HG03039 (cell line): ENCODE measurements around the gene PCSK2.

Experiments used
- ATAC-seq: cut with Tn5 transposase; IDR thresholded peaks from one replicate; pipeline ENCODE4 v1.9.1; 2021; ENCODE audit warnings: mild to moderate bottlenecking, moderate library complexity; ENCODE audit not compliant: unreplicated experiment

Gene PCSK2

DNA sequence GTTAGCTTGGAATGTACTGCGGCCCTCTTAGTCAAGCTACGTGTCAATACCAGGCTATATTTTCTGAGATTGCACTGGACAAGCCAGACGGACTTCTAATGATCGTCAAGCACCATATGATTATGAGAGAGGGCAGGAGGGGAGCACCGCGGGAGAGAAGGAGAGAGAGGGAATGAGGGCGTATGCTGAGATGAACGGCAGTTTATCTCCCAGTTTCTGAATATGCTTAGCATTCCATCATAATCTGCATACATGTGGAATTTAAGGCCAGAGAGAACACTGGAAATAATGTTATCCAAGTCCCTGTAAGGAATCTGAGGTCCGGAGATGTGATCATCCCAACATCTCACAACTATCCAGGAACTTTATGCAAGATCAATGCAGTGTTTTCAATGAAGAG is 244.1 kb downstream of the PCSK2 start:
- no peak for ATAC-seq

DNA sequence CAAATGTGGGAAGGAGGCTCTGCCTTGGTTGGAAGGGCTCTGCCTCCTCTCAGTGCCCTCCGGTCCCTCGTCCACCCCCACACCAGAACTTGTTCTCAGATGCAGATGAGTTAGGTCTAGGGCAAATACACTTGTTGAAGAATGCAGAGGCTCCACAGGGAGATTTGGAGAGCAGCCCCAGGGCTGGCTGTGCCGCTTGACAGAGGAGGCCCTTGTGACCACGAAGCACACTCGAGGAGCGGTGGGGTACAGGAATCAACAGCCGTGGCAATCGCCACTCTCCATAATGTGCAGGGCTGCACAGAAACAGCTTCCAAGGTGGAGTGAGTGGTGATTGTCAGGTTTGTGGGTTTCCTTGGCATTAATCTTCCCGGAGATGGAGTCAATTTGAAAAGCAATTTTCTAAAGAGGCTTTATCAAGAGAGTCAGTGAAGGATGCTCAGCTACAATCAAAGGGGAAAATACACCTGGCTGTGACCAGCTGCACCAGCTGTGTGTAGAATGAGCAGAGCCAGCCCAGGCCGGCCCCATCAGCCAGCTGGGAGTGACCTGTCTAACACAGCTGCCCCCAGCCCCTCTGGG is 244.9 kb downstream of the PCSK2 start:
- ATAC-seq, result no peak

DNA sequence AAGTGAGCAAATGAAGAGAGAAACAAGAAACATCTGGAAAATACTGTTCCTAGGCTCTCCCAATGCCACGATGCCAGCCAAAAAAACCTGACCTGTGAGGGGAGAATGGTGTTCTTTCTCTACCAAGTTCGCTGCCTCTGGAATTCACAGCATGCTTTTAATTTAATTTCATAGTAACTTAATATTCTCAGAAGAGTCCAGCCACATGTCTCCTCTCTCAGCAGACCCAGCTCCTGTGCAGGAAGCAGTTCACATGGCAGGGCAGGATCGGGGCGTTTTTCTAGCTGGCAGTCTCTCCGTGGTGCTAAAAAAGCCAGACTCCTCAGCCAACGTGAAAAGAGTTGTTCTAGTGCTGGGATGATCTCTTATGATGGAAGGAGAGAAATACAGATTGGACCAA is 246.8 kb downstream of the PCSK2 start:
- no peak for ATAC-seq

DNA sequence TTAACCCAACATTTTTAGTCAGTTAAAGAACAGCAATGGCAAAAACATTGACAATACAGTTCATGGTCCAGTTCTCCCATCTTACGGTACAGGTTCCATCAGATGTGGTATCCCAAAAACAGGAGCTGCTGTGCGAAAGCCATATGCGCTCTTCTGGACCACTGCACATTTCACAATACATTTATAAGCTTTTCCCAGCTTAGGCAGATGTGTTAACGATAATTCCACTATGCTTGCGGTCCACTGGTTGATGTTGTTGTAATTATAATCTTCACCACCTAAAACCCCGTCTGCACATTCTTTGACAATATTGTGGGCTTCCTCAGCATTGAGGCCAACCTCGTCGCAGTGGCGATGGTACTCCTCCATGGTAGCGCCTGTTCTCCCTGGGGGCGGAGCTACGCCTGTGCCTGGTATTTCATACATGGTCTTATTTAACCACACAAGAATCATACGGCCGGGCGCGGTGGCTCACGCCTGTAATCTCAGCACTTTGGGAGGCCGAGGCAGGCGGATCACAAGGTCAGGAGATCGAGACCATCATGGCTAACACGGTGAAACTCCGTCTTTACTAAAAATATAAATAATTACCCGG is 252.3 kb downstream of the PCSK2 start:
- no peak for ATAC-seq

DNA sequence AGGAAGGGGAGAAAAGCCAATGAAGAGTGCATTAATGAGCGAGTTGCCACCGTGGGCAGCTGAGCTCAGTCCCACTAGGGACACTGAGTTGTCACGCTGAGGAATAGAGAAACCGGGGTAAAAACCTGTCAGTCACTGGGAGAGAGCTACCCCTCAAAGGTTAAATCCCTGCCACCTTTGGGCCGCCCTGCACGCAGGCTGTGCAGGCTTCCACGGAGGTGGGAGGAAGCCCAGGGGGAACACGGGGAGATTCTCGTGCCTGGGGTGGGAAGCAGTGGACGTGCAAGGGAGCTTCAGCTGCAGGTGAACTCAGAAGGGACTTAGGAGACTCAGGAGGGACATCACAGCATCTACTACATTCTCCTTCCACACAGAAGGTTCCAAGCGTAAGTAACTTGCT is 253.9 kb downstream of the PCSK2 start:
- no peak for ATAC-seq

DNA sequence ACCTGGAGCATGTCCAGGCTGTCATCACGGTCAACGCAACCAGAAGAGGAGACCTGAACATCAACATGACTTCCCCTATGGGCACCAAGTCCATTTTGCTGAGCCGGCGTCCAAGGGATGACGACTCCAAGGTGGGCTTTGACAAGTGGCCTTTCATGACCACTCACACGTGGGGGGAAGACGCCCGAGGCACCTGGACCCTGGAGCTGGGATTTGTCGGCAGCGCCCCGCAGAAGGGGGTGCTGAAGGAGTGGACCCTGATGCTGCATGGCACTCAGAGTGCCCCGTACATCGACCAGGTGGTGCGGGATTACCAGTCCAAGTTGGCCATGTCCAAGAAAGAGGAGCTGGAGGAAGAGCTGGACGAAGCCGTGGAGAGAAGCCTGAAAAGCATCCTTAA is 254.8 kb downstream of the PCSK2 start:
- ATAC-seq, result no peak

DNA sequence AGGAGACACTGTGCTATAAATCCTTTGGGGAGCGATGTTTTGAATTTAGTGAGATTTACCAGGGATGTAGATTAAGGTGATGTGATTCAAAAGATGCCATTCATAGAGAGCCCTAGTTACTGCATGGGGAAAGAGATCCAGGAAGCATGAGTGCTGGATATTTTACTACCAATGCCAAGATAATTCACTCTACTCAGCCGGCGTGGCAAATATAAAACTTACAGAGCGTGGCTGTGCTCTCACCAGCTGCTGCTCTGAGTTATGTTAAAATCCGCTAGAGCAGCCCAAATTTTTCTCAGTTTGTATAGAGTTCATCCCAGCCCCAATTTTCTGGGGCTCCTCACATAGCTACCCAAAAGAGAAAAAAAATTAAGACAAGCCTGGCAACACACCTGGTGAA is 255.7 kb downstream of the PCSK2 start:
- ATAC-seq, result no peak

DNA sequence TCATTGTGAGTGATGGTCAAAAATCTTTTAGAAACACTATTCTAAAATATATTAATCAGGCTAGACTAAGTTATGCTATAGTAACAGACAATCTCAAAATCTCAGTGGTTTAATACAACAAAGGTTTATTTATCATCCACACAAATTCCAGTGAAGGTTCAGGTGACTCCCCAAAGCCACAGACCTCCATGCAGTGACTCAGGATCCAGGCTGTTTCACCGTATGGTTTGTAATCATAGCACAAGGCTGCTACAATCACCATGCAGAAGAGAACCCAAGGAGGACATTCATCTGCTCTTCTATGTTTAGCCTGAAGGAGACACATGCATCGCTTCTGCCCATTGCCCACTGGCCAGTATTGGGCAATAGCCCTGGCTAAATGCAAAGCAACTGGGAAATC is 258.2 kb downstream of the PCSK2 start:
- no peak for ATAC-seq

DNA sequence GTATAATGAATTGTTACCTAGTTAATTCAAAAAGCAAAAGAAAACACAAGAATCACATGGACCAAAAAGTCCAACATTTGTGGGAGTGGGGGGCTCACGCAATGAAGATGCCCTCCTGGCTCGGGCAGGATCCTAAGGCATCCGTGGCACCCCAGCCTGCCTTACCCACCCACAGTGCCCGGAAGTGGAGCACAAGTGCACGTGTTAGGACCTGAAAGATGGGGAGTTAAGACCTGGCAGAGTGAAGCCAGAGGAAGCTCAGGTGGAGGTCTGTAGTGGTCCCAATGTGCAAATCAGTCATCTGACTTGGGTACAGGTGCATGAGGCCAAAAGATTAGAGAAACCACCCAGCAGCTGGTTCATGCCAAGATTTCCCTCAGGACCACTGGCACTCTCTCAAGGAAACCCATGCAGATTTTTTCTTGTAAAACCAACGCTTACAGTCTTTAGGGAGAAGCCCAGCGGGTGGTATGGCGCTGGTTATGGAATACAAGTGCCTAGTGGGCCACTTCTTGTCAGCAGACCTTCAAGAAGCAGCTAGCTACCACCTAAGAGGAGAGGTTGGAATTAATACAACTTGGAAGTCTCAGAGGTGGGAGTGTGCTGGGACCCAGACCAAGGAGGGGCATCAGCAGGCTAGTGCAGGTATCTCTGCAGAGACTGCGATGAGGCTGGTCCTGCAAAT is 262.2 kb downstream of the PCSK2 start:
- no peak for ATAC-seq

DNA sequence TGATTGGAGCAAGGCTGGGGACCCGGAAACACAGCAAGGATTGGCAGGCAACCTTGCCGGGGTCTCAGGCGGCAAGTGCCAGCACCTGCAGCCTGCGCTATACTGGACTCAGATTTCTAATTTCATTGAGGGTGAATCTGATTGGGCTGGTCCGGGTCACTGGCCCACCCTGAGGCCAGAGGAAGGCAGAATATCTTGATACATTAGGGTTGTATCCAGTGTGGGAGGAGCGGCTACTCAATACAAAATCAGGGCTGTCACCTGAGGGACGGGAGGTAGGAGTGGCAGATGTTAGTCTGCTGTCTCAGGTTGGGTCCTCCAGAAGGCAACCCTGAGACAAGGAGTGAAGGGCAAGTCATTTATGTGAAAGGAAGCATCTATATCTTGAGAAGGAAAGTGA is 263.7 kb downstream of the PCSK2 start:
- no peak for ATAC-seq

DNA sequence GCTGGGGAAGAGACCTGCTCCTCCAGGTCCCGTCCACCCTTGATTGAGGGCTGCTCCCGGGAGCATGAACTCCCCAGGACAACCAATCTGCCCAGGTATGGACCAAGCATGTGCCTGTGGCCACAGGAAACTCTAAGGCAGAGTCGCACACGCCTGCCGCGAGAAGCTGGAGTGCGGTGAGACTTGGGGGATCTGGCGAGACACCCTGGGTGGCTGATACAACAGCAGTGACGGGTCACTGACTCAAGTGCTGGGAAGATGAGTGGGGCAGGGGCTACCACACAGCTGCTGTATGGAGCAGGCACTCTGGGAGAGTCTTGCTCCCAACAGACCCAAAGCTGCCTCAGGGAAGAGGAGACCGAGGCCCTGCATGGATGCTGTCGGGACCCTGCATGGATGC is 264.2 kb downstream of the PCSK2 start:
- no peak for ATAC-seq

DNA sequence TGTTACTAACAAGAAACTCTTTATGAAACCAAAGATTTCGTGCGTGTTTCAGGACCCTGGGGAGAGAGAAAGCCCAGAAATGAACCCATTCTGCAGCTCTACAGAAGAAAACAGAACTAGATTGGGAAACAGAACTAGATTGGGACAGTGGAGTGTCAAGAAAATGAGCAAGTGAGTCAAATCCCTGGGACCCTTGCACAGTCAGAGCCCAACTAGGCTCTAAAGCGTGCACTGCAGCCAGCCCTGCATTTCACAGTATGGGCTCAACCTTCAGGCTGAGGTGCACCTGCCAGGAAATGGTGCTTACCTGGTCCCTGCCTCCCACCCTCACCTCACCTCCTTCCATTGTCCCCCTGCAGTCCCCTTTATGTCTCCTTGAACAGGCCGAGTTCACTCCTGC is 264.6 kb downstream of the PCSK2 start:
- ATAC-seq, result no peak

DNA sequence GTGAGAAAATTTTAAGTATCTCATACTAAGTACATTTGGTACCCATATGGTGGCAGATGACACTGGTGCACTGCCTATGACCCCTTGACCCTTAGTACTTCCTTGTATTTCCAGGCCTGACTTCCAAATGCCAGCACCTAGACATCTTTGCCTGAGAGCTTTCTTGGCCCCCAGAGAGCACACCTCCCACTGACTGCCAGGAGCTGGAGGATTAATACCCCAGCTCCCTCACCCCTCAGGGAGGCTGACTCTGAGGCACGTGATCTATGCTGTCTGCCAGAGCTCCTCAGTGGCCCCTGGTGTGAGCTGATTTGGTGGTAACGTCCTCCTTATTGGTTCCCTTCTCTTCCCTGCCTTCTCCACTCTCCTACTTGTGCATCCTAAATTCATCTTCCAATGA is 266.3 kb downstream of the PCSK2 start:
- no peak for ATAC-seq

DNA sequence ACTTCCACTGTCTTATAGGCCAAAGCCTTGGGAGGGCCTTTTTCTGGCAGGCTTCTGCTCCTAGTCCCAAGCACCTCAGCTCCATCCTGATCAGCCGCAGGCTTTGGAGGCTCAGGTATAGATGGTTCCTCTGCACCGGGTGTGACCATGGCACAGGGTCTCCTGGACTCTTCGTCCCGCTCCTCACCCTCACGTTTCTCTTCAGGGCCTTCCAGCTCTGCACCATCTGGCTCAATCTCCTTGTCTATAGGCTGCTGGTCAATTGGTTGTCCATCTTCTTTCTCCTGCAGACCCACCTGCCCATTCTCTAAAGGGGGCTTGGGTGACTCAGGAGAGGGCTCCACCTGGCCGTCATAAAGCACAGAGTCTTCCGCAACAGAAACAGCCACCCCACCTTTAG is 267.4 kb downstream of the PCSK2 start:
- ATAC-seq, result no peak

DNA sequence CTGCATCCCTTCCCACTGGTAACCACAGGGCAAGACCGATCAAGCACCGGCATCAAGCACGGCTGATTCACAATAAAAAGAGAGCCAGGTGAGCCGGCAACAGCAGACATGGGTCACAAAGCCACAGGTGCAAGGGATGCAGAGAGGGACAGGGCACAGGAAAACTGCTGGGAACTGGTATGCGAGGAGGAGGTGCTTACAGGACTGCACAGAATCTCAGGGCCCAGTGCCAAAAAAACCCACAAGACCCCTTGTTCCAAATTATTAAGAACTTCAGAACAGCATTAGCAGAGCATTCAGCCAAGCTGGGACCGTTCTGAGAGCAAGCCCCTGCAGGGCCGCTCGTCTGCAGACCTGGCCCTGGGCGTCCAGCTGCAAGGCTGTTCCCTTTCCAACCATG is 269.0 kb downstream of the PCSK2 start:
- no peak for ATAC-seq

DNA sequence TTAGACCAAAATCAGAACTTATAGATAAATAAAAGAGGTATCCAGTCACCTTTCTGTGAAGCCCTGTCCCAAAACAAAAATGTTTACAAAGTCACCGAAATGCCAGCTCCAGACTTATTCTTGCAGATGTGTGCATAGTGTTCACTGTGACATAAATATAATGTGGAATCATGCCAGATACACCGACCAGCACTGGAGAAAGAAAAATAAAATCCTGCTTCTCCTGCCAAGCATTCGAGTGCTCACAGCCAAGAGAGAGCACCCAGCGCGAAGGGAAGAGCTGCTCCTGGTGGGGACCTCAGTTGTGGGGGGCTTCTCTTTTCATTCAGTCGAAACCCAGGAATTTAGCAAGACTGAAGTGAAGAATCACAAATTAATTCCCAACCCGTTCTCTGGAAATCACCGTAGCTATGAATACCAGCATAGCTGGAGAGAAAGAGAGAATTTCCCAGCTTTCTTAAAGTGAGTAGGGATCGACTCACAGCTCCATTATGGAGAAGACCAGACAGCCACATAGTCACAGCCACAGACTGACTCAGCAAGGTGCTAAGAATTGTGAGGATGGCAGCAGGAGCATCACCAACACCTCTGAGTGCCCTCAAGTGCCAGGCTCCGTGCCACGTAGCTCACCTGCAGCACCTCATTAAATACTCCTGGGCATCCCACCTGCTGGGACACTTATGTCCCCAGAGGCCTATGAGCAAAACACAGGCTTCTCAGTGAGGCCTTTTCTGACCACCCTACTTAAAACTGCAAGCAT is 271.2 kb downstream of the PCSK2 start:
- no peak for ATAC-seq

DNA sequence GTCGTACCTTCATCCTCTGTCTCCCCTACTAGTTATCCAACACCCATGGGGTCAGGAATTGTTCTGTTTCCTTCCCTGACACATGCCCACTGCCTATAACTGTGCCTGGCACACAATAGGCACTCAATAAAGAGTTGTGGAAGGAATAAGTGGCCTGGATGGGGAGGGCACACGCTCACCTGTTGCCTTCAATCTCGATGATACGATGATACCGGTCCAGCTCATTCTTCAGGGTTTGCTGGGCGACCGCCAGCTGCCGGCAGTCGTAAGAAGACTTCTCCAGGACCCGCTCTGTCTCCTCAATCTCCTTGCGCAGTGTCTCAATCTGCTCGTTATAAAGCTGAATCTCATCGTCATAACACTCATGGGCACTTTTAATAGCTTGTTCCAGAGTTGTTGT is 271.8 kb downstream of the PCSK2 start:
- no peak for ATAC-seq

DNA sequence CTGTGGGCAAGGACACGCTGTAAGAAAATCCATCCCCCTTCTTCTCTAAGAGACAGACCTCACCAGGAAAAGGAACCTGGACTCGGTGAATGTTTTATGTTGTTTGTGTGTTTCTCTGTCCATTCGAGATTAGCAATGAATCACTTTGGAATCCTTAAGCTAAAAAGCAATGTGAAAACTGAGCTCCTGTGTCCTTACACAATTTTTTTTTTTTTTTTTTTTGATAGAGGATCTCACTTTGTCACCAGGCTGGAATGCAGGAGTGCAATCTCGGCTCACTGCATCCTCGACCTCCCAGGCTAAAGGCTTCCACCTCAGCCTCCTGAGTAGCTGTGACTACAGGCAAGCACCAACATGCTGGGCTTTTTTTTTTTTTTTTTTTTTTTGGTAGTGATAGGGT is 272.2 kb downstream of the PCSK2 start:
- ATAC-seq, result no peak

DNA sequence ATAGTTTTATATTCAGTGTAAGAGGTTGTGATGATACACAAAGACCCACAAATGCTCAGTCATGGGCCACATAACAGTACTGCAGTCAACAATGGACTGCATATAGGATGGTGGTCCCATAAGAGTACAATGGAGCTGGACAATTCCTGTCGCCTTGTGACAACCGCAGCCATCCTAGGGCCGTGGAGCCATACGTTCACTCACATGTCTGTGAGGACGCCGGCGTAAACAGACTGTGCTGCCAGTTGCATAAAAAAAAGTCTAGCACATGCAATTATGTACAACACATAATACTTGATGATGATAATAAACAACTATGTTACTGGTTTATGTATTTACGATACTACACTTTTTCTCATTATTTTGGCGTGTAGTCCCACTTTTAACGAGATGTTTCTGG is 273.4 kb downstream of the PCSK2 start:
- ATAC-seq, result no peak

DNA sequence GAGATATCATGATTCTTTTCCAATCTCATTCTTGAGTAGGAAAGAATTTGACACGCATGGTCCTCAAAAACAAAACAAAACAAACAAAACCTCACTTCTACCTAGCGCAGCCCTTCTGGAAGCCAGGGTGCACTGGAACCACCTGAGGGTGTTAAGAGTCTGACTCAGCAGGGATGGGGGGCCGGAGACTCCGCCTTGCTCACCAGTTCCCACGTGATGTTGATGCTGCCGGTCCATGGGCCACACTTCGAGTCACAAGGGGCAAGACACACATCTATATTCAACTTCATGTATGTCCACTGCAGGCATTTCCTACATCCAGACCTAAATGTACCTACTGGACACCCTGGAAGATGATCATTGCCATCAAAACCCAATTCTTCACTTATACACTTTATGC is 274.0 kb downstream of the PCSK2 start:
- ATAC-seq, result no peak

DNA sequence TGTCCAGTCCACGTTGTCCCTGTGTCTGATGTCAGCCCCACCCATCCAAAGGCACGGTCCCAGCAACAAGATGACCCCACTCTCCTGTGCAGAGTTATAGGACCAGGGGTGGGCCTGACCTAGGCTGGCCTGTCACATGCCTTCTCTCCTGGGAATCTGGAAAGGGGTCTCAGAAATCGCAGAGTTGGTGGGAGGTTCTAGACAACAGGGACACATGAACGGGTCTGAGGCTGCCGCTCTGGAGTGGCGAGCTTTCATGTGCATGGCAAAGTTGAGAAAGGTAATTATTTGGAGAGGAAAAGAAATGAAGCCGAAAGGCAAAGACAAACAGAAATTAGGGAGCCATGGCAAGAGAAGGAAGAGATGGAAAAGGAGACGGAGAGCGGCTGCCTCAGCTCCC is 274.9 kb downstream of the PCSK2 start:
- no peak for ATAC-seq

DNA sequence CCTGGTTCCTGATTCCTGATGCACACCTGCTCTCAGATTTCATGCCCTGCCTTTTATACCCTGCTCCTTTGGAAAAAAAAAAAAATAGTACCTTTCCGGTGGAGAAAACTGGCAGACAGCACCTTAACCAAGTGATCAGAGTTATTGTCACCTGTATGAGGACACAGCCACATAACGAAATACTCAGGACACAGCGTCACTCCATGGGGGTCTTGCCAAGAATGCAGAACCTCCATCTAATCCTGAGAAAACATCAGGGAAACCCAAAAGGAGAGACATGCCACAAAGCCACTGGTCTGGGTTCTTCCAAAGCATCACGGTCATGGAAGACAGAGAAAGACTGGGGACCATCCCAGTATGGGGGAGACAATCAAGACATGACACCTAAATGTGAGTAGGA is 275.3 kb downstream of the PCSK2 start:
- ATAC-seq, result no peak
